Colonic mucosa (tissue), 4 donors: ENCODE results near the gene PBX1. TPM values are rescaled to one million over a fixed set of nuclear protein-coding genes. Genes with fewer than 3 reads are reported as not detected.

Experiments
- DNase-seq: peaks from one replicate; pipeline ENCODE4 v3.0.0-alpha.2; 2020
- H3K27ac ChIP-seq: fragments of 200-600 bp; one replicate; pipeline ENCODE4 v1.8.0; 2021
- H3K27me3 ChIP-seq: fragments of 200-600 bp; one replicate; pipeline ENCODE4 v1.8.0; 2021
- H3K36me3 ChIP-seq: fragments of 200-600 bp; one replicate; pipeline ENCODE4 v1.8.0; 2021
- H3K4me1 ChIP-seq: fragments of 200-600 bp; one replicate; pipeline ENCODE4 v1.8.0; 2021; ENCODE audit warnings: mild to moderate bottlenecking
- H3K4me3 ChIP-seq: fragments of 200-600 bp; one replicate; pipeline ENCODE4 v1.8.0; 2021
- H3K9ac ChIP-seq, 2 donors: one replicate each; pipeline ENCODE4 v1.7.0; 2013; ENCODE audit warnings: control low read depth in 2 of 2, low read depth in 2 of 2, low read length in 2 of 2
- H3K9me3 ChIP-seq: fragments of 200-600 bp; one replicate; pipeline ENCODE4 v1.8.0; 2021
- CTCF ChIP-seq: fragments of 200-600 bp; IDR thresholded peaks from one replicate; pipeline ENCODE4 v1.8.0; 2022; ENCODE audit warnings: antibody characterized with exemption, mild to moderate bottlenecking
- intact Hi-C: fragments of 100-400 bp; cut with DNase I; formaldehyde crosslinking; loops from one replicate; pipeline ENCODE4 v1.14.1; 2022
- total RNA-seq, 2 donors: library from RNA; stranded (reverse); fragmentation: NEBNext Ultra II Directional in 1 of 2; extraction: Animal tissue kit (Norgen Biotek cat#: 25700) in 1 of 2; gene quantifications; one replicate each; pipeline ENCODE4 v1.2.1, GENCODE V29; 2021
- donor health status: healthy.
- donor health status: DM: no; HTN: no; CAD: no.
- donor health status: DM: no; HTN: no; CAD: no.

PBX1 gene
- total RNA-seq, 2 donors from 2014 or later, result 27.2 to 53.7 TPM

GRCh38 chr1:164891615-164892014 lies 332.6 kb downstream of the PBX1 start:
- Histone ChIP-seq H3K36me3 (no peaks in the 10 kb centered on the region), H3K9me3 (no peaks in the 10 kb centered on the region), H3K9ac (no peak overlapping the region), H3K27ac (no peak overlapping the region), H3K4me1 (no peaks in the 10 kb centered on the region), H3K27me3 (no peaks in the 10 kb centered on the region), H3K4me3 (no peak overlapping the region)
- no peak for DNase-seq
- intact Hi-C loops, result no loop called here
- TF ChIP-seq CTCF, result no peak

- Histone ChIP-seq H3K9ac (no peak overlapping the region), H3K27ac (no peak overlapping the region), H3K36me3 (no peaks in the 10 kb centered on the region), H3K4me3 (no peak overlapping the region), H3K4me1 (no peaks in the 10 kb centered on the region), H3K9me3 (no peaks in the 10 kb centered on the region), H3K27me3 (no peaks in the 10 kb centered on the region)
- no peak for DNase-seq
- intact Hi-C loops, result no loop called here
- TF ChIP-seq CTCF, result no peak
Observed at GRCh38 chr1:164895026-164895912, 336.3 kb downstream of the PBX1 start.

- Histone ChIP-seq H3K4me3 (no peak overlapping the region), H3K36me3 (no peaks in the 10 kb centered on the region), H3K9me3 (no peaks in the 10 kb centered on the region), H3K9ac (no peak overlapping the region), H3K27me3 (no peaks in the 10 kb centered on the region), H3K27ac (no peak overlapping the region), H3K4me1 (no peaks in the 10 kb centered on the region)
- no peak for TF ChIP-seq CTCF
- DNase-seq, result no peak
- intact Hi-C loops, result no loop called here
Observed at GRCh38 chr1:164901031-164901430, 342.0 kb downstream of the PBX1 start.
